Suprapubic skin (tissue), 4 donors: ENCODE results near the gene IP6K2.
A peak's percentile ranks its signal among the peaks of the same experiment; 100 is the strongest.

Source experiments
- CTCF ChIP-seq, 2 donors: fragments of 200-600 bp in 1 of 2; fragments of 450-650 bp in 1 of 2; sonication (generic) in 1 of 2; IDR thresholded peaks; one replicate each; pipeline ENCODE4 v1.5.1; 2016 to 2019; ENCODE audit warnings: antibody characterized with exemption in 2 of 2, mild to moderate bottlenecking in 1 of 2, moderate library complexity in 1 of 2
- EP300 ChIP-seq: sonication (generic); formaldehyde crosslinking; IDR thresholded peaks from one replicate; pipeline ENCODE4 v1.6.1; 2017; ENCODE audit warnings: antibody characterized with exemption
- POLR2A ChIP-seq, 2 donors: fragments of 450-650 bp; IDR thresholded peaks; one replicate each; pipeline ENCODE4 v1.6.1; 2017; ENCODE audit warnings: antibody characterized with exemption in 2 of 2, mild to moderate bottlenecking in 2 of 2, moderate library complexity in 2 of 2
- POLR2AphosphoS5 ChIP-seq, 3 donors: sonication (generic); formaldehyde crosslinking; IDR thresholded peaks; one replicate each; pipeline ENCODE4 v1.6.1; 2017; ENCODE audit warnings: antibody characterized with exemption in 3 of 3

GRCh38 chr3:48662753-48663488, 54.1 kb downstream of the IP6K2 start, which contains the start of gene CELSR3:
- TF ChIP-seq POLR2AphosphoS5 (IDR thresholded peaks at IDR 0.05) (peak in 1 of 3 donors; percentile 49), EP300 (no peak), CTCF (IDR thresholded peaks at IDR 0.05) (no peak), POLR2A (IDR thresholded peaks at IDR 0.05) (no peak)
